Left kidney (tissue), 2 donors: ENCODE results near the gene ASPG. TPM values are rescaled to one million over a fixed set of nuclear protein-coding genes. Genes with fewer than 3 reads are reported as not detected.

Experiments used
- DNase-seq: peaks from one replicate; pipeline ENCODE4 v3.0.0-alpha.2; 2013
- polyA plus RNA-seq: library from polyadenylated mRNA; unstranded; fragments of 120-200 nt; gene quantifications from one replicate; pipeline ENCODE4 v1.2.1, GENCODE V29; 2013; ENCODE audit not compliant: insufficient read length

ASPG gene
- polyA plus RNA-seq, 1 donor = 12.3 TPM

GRCh38 chr14:104105071-104105821 is 19.7 kb downstream of the ASPG start:
- no peak for DNase-seq

GRCh38 chr14:104105822-104106470 is 20.4 kb downstream of the ASPG start:
- DNase-seq = no peak

DNA sequence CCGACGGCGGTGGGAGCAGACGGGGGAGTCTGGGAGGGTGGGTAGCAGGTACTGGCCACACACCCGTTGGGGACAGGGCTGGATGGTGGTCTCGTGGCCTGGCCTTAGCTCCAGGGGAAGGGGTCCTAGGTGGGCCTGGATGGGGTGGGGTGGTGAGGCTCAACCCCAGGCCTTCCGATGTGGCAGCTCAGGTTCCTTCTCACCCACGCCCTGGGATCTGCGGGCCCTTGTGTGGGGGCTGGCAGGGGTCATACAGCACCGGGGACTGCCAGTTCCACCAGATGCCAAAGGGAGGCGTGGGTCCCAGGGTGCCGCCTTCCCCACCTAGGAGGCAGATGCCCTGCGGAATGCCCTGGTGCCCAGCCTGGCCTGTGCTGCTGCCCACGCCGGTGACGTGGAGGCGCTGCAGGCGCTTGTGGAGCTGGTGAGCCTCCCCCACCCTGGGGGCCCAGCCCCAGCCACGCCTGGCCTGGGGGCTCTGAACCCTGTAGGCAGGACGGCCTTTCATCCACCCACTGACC is 21.0 kb downstream of the ASPG start:
- no peak for DNase-seq

- no peak for DNase-seq
Measured at GRCh38 chr14:104107101-104107581, 21.6 kb downstream of the ASPG start.

GRCh38 chr14:104107611-104108569 is 22.4 kb downstream of the ASPG start:
- no peak for DNase-seq

DNA sequence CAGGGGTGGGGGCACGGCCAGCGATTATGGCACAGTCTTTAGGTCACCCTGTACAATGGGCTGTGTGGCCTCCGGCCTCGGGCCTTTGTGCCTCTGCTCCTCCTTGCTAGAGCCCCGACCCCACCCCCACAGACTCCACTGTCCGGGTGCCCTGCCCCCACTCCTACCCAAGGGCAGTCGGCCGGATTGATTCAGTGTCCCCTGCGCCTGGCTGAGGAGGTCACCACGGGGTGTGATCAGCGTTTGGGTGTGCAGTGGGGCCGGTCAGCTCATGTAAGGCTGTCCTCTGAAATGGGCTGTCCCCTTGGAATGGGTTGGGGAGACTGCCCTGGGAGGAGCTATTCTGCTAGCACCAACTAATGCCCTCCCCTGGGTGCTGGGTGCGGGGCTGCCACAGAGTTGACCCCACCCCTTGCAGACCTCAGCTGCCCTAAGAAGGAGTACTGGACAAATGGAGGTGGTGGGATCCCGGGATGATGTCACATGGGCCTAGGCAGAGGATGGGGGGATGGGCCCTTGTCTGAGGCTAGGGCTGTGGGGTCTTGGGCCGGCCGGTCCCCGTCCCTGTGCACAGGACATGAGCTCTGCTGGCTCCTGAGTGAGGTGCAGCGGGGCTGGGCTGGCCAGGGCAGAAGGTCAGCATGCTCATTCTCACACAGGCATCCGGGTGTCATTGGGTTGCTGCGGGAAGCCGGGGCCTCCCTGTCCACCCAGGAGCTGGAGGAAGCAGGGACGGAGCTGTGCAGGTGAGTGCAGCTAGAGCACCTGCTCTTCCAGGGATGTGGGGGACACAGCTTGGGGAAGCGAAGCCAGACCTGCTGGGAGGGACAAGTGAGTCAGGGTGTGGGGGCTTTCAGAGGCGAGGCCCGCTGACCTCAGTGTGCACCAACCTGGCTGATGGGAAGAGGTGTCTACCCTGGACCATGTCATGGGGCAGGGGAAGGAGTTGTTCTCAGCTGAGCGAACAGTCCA is 23.4 kb downstream of the ASPG start:
- no peak for DNase-seq

DNA sequence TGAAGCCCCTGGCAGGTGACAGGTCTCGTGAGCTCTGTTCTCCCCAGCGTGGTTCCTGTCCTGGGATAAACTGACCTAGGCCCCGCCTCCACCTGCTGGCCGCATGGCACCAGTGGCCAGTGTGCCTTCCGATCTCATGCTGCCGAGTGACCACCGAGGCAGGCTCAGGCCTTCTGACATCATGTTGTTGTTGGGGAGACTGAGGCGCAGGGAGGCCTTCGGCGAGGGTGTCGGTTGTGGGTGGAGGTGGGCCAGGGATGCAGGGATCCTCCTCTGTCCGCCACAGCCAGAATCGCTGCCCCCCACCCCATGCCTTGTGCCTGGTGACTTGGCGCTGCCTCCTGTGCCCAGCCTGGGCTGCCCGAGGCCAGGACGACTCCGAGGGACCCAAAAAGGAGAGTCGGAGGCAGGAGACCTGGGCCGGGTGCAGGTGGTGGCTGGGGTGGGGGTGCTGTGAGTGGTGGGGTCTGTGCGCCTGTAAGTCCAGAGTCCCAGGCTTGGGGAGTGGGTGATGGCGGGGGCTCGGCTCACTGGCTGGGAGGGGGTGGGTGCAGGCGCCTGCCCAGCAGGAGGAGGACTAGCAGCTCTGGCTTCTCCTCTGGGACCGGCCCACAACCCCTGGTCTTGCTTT is 24.3 kb downstream of the ASPG start:
- no peak for DNase-seq

DNA sequence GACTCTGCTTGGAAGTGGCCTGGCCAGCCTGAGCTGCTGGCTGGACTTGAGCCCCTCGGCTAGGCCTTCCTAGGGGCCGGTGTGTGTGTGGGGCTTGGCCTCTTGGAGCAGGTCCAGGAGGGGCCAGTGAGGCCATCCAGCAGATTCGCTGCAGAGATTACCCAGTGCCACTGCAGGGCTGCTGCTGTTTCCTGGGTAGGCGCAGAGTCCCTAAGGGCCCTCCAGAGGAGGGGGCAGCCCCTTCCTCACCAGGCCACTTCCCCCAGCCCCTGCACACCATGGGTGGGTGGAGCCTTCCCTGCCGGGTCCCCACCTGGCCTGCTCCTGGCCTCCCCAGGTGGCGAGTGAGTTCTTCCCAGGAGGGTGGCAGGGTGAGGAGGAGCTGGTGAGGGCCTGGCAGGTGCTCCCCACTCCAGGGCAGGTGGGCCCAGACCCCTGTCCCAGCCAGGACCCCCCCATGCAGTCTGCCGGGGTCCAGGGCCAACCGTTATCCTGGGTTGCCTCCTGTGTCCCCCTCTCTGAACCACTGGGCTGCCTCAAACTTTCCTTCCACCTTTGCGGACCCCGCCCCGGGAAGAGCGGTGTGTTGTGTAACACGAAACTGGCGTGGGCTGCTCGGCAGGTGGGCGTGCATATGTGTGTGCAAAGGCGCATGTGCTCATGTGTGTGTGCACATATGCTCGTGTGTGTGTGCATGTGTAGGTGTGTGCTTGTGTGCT is 25.1 kb downstream of the ASPG start:
- no peak for DNase-seq

DNA sequence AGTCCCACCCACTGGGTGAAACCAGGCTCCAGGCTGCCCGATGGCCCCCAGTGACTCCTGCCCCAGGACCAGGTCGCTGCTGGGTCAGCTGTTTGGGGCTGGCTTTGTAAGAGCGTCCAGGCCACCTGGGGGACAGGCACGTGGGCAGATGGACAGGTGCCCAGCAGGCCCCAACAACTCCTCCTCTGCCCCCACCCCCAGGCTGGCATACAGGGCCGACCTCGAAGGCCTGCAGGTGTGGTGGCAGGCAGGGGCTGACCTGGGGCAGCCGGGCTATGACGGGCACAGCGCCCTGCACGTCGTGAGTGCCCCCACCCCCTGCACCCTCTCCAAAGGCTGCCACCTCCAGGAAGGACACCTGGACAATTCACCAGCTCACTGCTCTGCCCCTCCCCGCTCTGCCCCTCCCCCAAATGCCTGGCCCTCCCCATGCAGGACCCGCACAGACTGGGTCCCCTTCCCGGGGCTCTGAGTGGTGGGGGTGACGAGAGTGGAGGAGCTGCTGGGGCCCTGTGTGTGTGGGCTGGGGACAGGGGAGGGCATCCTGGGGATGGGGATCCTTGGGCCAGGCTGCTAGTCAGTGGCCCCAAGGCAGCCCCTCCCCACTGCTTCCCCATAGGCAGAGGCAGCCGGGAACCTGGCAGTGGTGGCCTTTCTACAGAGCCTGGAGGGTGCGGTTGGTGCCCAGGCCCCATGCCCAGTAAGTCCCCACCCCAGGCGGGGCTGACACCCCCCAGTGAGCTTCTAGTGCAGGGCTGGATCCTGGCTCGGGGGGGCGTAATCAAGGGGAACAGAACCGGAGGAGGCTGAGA is 26.0 kb downstream of the ASPG start:
- DNase-seq = no peak

GRCh38 chr14:104112113-104112505 is 26.6 kb downstream of the ASPG start:
- DNase-seq = no peak

DNA sequence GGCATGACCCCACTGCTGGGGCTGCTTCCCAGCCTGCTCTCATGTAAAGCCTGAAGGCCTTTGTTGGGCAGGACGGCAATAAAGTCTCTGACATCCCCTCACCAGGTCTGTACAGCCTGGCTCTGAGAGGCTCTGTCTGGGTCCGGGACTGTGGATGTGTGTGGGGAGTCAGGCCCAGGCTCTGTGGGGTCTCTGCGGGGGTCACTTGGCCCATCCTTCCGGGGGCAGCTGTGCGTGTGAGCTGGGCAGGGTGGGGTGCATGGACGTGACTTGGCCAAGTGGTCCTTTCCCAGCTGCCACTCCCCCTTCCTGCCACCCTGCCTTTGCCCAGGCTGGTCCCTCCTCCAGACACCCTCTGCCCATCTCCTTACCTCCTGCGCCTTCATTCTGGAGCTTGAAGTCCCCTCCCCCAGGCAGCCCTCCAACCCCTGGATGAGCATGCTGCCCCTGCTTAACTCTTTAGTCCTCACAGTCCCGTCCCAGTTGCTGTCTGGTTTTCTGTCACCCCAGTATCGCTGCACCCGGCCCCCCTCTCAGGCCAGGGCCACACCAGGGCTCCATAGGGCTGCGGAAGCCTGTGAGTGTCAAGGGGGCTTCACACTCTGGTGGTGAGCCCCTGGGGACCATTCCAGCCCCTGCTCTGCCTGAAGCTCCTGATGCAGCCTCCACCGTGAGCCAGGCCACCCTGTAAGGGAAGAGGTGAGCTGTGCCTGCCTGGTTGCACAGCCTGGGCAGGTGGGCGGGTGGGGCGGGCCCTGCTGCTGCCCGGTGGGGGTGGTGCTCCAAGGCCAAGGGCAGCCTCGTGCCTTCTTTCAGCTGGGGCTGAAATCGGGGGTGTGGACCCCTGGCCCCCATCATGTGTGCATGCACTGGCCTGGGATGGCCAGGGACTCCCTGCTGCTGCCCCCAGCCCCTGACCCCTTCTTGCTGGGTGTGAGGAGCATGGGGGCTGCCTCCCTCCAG is 27.4 kb downstream of the ASPG start:
- no peak for DNase-seq

DNA sequence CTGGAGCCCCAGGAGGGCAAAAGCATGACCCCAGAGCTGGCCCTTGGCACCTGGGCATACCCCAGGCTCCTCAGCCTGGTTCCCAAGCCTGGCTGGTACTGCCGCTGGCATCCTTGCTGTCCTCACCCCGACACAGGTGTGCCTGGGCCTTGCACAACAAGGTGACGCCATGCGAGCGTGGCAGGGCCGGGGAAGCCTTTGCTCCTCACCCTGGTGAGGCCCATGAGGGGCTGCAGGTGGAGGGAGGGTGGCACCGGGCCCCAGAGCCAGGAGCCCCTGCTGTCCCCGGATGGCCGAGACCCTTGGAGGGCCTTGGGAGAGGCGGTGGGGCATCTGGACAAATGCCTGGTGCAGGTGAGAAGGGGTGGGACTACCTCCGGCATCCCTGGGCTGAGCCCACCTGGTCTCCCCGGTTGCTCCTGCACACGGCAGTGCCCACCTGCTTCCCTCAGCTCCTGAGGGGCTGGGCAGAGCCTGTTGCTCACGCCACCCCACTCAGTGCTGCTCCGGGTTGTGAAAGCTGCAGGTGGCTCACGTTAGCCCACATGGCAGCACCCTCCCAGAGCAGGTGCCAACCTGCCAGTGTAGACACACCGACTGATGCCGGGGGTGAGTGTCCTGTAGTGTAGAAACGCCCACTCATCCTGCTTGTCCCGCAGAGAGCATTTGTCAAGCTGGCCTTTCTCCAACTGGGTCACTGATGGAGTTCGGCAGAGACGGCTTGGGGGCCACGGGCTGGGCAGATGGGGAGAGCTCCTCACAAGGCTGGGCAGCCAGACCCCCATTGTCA is 28.3 kb downstream of the ASPG start:
- no peak for DNase-seq

- DNase-seq = no peak
Measured at GRCh38 chr14:104114421-104115130, 29.1 kb downstream of the ASPG start.

- no peak for DNase-seq
Measured at GRCh38 chr14:104115131-104115600, 29.7 kb downstream of the ASPG start.

DNA sequence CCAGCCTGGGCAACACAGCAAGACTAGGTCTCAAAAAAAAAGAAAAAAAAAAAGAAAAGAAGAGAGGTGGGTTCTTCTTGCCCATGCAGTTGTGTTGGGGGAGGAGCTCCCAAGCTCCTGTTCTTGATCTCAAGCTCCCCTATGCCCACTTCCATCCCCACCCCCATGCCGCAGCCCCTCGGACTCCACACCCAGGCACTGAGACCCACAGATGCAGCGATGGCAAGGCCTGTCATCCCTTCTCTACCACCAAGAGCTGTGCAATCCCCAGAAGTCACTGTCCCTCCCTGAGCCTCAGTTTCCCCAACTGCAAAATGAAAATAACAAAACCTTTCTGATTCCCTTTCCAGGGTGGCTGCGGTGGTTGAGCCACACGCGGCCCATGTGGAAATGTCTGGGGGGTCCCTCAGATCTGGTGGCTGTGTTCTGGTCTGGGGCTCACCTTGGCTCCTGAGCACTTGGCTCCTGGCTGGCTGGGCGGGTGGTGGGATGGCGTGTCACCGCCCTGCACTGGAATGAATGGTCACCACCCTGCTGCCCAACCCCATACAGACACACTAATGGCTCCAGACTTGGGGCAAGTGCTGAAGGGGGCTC is 30.3 kb downstream of the ASPG start:
- DNase-seq = no peak
